Esophagus squamous epithelium (tissue), 5 donors: Measurements from ENCODE around the gene ARID5B. TPM values are rescaled to one million over a fixed set of nuclear protein-coding genes. Genes with fewer than 3 reads are reported as not detected.

ENCODE experiments used
- DNase-seq: peaks from one replicate; lab custom pipeline; 2025; lab: John Stamatoyannopoulos, UW
- H3K27ac ChIP-seq, 4 donors: fragments of 200-600 bp; sonication (generic); one replicate each; pipeline ENCODE4 v1.5.1; 2016 to 2019; ENCODE audit warnings: mild to moderate bottlenecking in 1 of 4
- H3K27me3 ChIP-seq, 4 donors: fragments of 200-600 bp; sonication (generic); 1 replicate in 3 of 4; 2 replicates in 1 of 4; pipeline versions ENCODE4 v1.5.1 to v1.6.0; 2017 to 2021; ENCODE audit warnings: antibody characterized with exemption in 1 of 4
- H3K36me3 ChIP-seq, 3 donors: fragments of 200-600 bp; sonication (generic); one replicate each; pipeline ENCODE4 v1.5.1; 2016 to 2019
- H3K4me1 ChIP-seq, 3 donors: fragments of 200-600 bp; sonication (generic); one replicate each; pipeline ENCODE4 v1.5.1; 2017 to 2019
- H3K4me3 ChIP-seq, 4 donors: fragments of 200-600 bp; sonication (generic); 1 replicate in 3 of 4; 2 replicates in 1 of 4; pipeline ENCODE4 v1.5.1; 2016 to 2019; ENCODE audit warnings: mild to moderate bottlenecking in 2 of 4, moderate library complexity in 1 of 4
- H3K9me3 ChIP-seq, 3 donors: fragments of 200-600 bp; sonication (generic); one replicate each; pipeline ENCODE4 v1.5.1; 2016 to 2019
- CTCF ChIP-seq, 6 experiments: fragments of 450-650 bp in 4 of 6; fragments of 200-600 bp in 2 of 6; sonication (generic) in 2 of 6; IDR thresholded peaks; one replicate each; pipeline ENCODE4 v1.5.1; 2016 to 2019; ENCODE audit warnings: antibody characterized with exemption in 6 of 6, mild to moderate bottlenecking in 4 of 6, moderate library complexity in 4 of 6
- POLR2A ChIP-seq, 4 donors: fragments of 450-650 bp; IDR thresholded peaks; one replicate each; pipeline ENCODE4 v1.6.1; 2017; ENCODE audit warnings: antibody characterized with exemption in 4 of 4, mild to moderate bottlenecking in 4 of 4, moderate library complexity in 3 of 4
- WGBS, 2 donors: methylation state at CpG; one replicate each; pipeline ENCODE4 v1.1.5; 2018; 5-methylcytosine and 5-hydroxymethylcytosine counted together
- intact Hi-C: fragments of 100-400 bp; cut with DNase I; formaldehyde crosslinking; loops from one replicate; pipeline ENCODE4 v1.15.0; 2022
- total RNA-seq, 4 donors: library from RNA; depleted of rRNA; stranded (reverse); fragments of >200 nt; gene quantifications; one replicate each; pipeline ENCODE4 v1.1.0, GENCODE V29; 2016
- donor health status: DM: yes; HTN: yes; CAD: no.

The ARID5B gene
- total RNA-seq, 4 donors from 2014 or later: 18.0 to 38.1 (median 30.2) TPM

GRCh38 chr10:61962971-61963370, 61.5 kb downstream of the ARID5B start:
- no peak for DNase-seq
- peak overlapping the region in 1 of 4 donors; percentile 12 for H3K27ac ChIP-seq
- H3K36me3 ChIP-seq: peaks cover 0 to 30% (median 0%) of the 10 kb centered on the region in 3 donors
- no peak overlapping the region for H3K4me3 ChIP-seq
- H3K9me3 ChIP-seq: no peaks in the 10 kb centered on the region
- peaks cover 4 to 9% (median 4%) of the 10 kb centered on the region in 3 donors for H3K4me1 ChIP-seq
- WGBS, 2 donors: 79 to 91% methylated on average over 4 of the region's 4 CpGs
- no peak for TF ChIP-seq CTCF (IDR thresholded peaks at IDR 0.05)
- TF ChIP-seq POLR2A (IDR thresholded peaks at IDR 0.05): no peak
- H3K27me3 ChIP-seq: no peaks in the 10 kb centered on the region
- intact Hi-C loops: no loop called here

- peaks cover 0 to 23% (median 0%) of the 10 kb centered on the region in 3 donors for H3K36me3 ChIP-seq
- H3K4me1 ChIP-seq: peaks cover 4 to 9% (median 4%) of the 10 kb centered on the region in 3 donors
- intact Hi-C loops: no loop called here
- H3K4me3 ChIP-seq: no peak overlapping the region
- no peaks in the 10 kb centered on the region for H3K27me3 ChIP-seq
- WGBS, 2 donors: 64 to 93% methylated on average over 2 of the region's 2 CpGs
- TF ChIP-seq CTCF (IDR thresholded peaks at IDR 0.05): no peak
- no peak for TF ChIP-seq POLR2A (IDR thresholded peaks at IDR 0.05)
- DNase-seq: no peak
- peak overlapping the region in 1 of 4 donors; percentile 12 for H3K27ac ChIP-seq
- H3K9me3 ChIP-seq: no peaks in the 10 kb centered on the region
Measured at GRCh38 chr10:61963669-61964058, 62.2 kb downstream of the ARID5B start.

- Histone ChIP-seq H3K27ac (no peak overlapping the region), H3K4me3 (peak overlapping the region in 1 of 4 donors; percentile 14), H3K4me1 (peaks cover 4 to 9% (median 4%) of the 10 kb centered on the region in 3 donors), H3K27me3 (no peaks in the 10 kb centered on the region), H3K36me3 (peaks cover 0 to 22% (median 0%) of the 10 kb centered on the region in 3 donors), H3K9me3 (no peaks in the 10 kb centered on the region)
- intact Hi-C loops: no loop called here
- WGBS, 2 donors: 41 to 64% methylated on average over 3 of the region's 3 CpGs
- TF ChIP-seq CTCF (IDR thresholded peaks at IDR 0.05): no peak
- no peak for TF ChIP-seq POLR2A (IDR thresholded peaks at IDR 0.05)
- DNase-seq: no peak
Measured at GRCh38 chr10:61964059-61964709, 62.7 kb downstream of the ARID5B start.

GRCh38 chr10:61964949-61965702, 63.6 kb downstream of the ARID5B start:
- Histone ChIP-seq H3K4me3 (no peak overlapping the region), H3K4me1 (peaks cover 4 to 12% (median 4%) of the 10 kb centered on the region in 3 donors), H3K9me3 (no peaks in the 10 kb centered on the region), H3K27ac (no peak overlapping the region), H3K27me3 (no peaks in the 10 kb centered on the region), H3K36me3 (peaks cover 0 to 22% (median 0%) of the 10 kb centered on the region in 3 donors)
- TF ChIP-seq CTCF (IDR thresholded peaks at IDR 0.05) (no peak), POLR2A (IDR thresholded peaks at IDR 0.05) (no peak)
- WGBS, 2 donors: 81 to 85% methylated on average over 7 of the region's 7 CpGs
- DNase-seq: no peak
- intact Hi-C loops: no loop called here
